Testis (tissue), 2 donors: Measurements from ENCODE around the gene ZRANB3.
"Not testable (repeated sequence)": the region's sequence is repeated elsewhere in the genome, so short reads cannot be mapped to it uniquely, and the experiment has no call there.

ENCODE experiments used
- CTCF ChIP-seq, 3 experiments: fragments of 450-650 bp in 2 of 3; fragments of 200-600 bp in 1 of 3; sonication (generic) in 1 of 3; IDR thresholded peaks; one replicate each; pipeline ENCODE4 v1.5.1; 2016 to 2019; ENCODE audit warnings: antibody characterized with exemption in 3 of 3, mild to moderate bottlenecking in 2 of 3, moderate library complexity in 1 of 3
- POLR2A ChIP-seq: fragments of 450-650 bp; IDR thresholded peaks from one replicate; pipeline ENCODE4 v1.6.1; 2017; ENCODE audit warnings: antibody characterized with exemption, mild to moderate bottlenecking, moderate library complexity

DNA sequence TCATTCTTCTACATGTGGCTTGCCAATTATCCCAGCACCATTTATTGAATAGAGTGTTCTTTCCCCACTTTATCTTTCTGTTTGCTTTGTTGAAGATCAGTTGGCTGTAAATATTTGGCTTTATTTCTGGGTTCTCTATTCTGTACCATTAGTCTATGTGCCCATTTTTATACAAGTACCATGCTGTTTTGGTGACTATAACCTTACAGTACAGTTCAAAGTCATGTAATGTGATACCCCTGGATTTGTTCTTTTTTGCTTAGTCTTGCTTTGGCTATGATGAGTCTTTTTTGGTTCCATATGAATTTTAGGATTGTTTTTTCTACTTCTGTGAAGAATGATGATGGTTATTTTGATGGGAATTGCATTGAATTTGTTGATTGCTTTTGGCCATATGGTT lies 243.9 kb downstream of the ZRANB3 start:
- not testable (repeated sequence) for TF ChIP-seq CTCF (IDR thresholded peaks at IDR 0.05); POLR2A
